ENCODE measurements around the gene SDCCAG8.
A peak's percentile ranks its signal among the peaks of the same experiment; 100 is the strongest.

The SDCCAG8 gene

GRCh38 chr1:243483071-243483771 lies 227.4 kb downstream of the SDCCAG8 start:
- no peak for DNase-seq (ENCODE audit: low spot score)

- no peak for DNase-seq (ENCODE audit: low spot score)
Observed at GRCh38 chr1:243483952-243484351, 228.1 kb downstream of the SDCCAG8 start.

- DNase-seq (ENCODE audit: low spot score): no peak
Observed at GRCh38 chr1:243487036-243487648, 231.3 kb downstream of the SDCCAG8 start.

- DNase-seq (ENCODE audit: low spot score): no peak
Observed at GRCh38 chr1:243487649-243488227, 231.9 kb downstream of the SDCCAG8 start.

GRCh38 chr1:243488459-243489157 lies 232.8 kb downstream of the SDCCAG8 start:
- no peak for DNase-seq (ENCODE audit: low spot score)

- no peak for DNase-seq (ENCODE audit: low spot score)
Observed at GRCh38 chr1:243489158-243489527, 233.3 kb downstream of the SDCCAG8 start.

GRCh38 chr1:243489681-243490546 lies 234.1 kb downstream of the SDCCAG8 start:
- DNase-seq (ENCODE audit: low spot score): no peak

GRCh38 chr1:243490748-243491686 lies 235.2 kb downstream of the SDCCAG8 start:
- no peak for DNase-seq (ENCODE audit: low spot score)

- DNase-seq (ENCODE audit: low spot score): no peak
Observed at GRCh38 chr1:243493156-243494129, 237.6 kb downstream of the SDCCAG8 start.

- no peak for DNase-seq (ENCODE audit: low spot score)
Observed at GRCh38 chr1:243494741-243495431, 239.0 kb downstream of the SDCCAG8 start.

- DNase-seq (ENCODE audit: low spot score): peak; percentile 86
Observed at GRCh38 chr1:243495442-243496186, 239.8 kb downstream of the SDCCAG8 start.

GRCh38 chr1:243496187-243496646 lies 240.4 kb downstream of the SDCCAG8 start:
- peak; percentile 84 for DNase-seq (ENCODE audit: low spot score)

- DNase-seq (ENCODE audit: low spot score): no peak
Observed at GRCh38 chr1:243496806-243497205, 241.0 kb downstream of the SDCCAG8 start.

GRCh38 chr1:243497939-243498681 lies 242.3 kb downstream of the SDCCAG8 start:
- no peak for DNase-seq (ENCODE audit: low spot score)

GRCh38 chr1:243499248-243499647 lies 243.4 kb downstream of the SDCCAG8 start:
- DNase-seq (ENCODE audit: low spot score): no peak

- DNase-seq (ENCODE audit: low spot score): no peak
Observed at GRCh38 chr1:243499711-243500110, 243.9 kb downstream of the SDCCAG8 start.

GRCh38 chr1:243500512-243500911 lies 244.7 kb downstream of the SDCCAG8 start:
- DNase-seq (ENCODE audit: low spot score): no peak
